NB4 (cell line): ENCODE results near the gene OMA1.

Source experiments
- MYC ChIP-seq: IDR thresholded peaks from 2 replicates; pipeline ENCODE4 v1.6.1; 2011; ENCODE audit warnings: low read depth, low read length
- POLR2A ChIP-seq: IDR thresholded peaks from 2 replicates; pipeline ENCODE4 v1.6.1; 2011; ENCODE audit warnings: mild to moderate bottlenecking; ENCODE audit not compliant: insufficient read length; ENCODE audit errors: extremely low read depth
- TF ChIP-seq, protein P1 (sequence below): IDR thresholded peaks from one replicate; pipeline ENCODE4 v1.5.1; 2012; ENCODE audit warnings: low read depth, low read length
- TF ChIP-seq, protein P2 (sequence below): IDR thresholded peaks from 2 replicates; pipeline ENCODE4 v1.6.1; 2011; ENCODE audit warnings: low read depth, low read length

DNA sequence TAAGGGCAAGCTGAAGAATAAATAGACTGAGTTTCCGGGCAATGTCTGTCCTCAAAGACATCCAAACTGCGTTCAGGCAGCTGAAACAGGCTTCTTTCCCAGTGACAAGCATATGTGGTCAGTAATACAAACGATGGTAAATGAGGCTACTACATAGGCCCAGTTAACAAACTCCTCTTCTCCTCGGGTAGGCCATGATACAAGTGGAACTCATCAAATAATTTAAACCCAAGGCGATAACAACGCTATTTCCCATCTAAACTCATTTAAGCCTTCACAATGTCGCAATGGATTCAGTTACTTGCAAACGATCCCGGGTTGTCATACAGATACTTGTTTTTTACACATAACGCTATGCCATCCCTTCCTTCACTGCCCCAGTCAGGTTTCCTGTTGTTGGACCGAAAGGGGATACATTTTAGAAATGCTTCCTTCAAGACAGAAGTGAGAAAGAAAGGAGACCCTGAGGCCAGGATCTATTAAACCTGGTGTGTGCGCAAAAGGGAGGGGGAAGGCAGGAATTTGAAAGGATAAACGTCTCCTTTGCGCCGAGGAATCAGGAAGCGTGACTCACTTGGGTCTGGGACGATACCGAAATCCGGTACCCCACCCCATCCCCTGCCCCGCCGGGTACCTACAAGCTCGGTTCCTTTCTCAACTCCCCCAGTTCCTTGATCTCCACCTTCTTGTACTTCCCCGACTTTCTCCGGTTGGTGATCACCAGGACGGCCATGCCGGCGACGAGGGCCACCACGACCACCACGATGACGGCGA, 29.2 kb upstream of the OMA1 start:
- TF ChIP-seq, protein P1, sequence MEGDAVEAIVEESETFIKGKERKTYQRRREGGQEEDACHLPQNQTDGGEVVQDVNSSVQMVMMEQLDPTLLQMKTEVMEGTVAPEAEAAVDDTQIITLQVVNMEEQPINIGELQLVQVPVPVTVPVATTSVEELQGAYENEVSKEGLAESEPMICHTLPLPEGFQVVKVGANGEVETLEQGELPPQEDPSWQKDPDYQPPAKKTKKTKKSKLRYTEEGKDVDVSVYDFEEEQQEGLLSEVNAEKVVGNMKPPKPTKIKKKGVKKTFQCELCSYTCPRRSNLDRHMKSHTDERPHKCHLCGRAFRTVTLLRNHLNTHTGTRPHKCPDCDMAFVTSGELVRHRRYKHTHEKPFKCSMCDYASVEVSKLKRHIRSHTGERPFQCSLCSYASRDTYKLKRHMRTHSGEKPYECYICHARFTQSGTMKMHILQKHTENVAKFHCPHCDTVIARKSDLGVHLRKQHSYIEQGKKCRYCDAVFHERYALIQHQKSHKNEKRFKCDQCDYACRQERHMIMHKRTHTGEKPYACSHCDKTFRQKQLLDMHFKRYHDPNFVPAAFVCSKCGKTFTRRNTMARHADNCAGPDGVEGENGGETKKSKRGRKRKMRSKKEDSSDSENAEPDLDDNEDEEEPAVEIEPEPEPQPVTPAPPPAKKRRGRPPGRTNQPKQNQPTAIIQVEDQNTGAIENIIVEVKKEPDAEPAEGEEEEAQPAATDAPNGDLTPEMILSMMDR, result no peak
- TF ChIP-seq POLR2A, result no peak
- TF ChIP-seq MYC, result no peak
- TF ChIP-seq, protein P2, sequence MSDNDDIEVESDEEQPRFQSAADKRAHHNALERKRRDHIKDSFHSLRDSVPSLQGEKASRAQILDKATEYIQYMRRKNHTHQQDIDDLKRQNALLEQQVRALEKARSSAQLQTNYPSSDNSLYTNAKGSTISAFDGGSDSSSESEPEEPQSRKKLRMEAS, result no peak
